Measurements from ENCODE around the gene BRICD5. TPM values are rescaled to one million over a fixed set of nuclear protein-coding genes. Genes with fewer than 3 reads are reported as not detected.

The BRICD5 gene
- total RNA-seq, 1 donor from 2014 or later = 32.0 TPM

DNA sequence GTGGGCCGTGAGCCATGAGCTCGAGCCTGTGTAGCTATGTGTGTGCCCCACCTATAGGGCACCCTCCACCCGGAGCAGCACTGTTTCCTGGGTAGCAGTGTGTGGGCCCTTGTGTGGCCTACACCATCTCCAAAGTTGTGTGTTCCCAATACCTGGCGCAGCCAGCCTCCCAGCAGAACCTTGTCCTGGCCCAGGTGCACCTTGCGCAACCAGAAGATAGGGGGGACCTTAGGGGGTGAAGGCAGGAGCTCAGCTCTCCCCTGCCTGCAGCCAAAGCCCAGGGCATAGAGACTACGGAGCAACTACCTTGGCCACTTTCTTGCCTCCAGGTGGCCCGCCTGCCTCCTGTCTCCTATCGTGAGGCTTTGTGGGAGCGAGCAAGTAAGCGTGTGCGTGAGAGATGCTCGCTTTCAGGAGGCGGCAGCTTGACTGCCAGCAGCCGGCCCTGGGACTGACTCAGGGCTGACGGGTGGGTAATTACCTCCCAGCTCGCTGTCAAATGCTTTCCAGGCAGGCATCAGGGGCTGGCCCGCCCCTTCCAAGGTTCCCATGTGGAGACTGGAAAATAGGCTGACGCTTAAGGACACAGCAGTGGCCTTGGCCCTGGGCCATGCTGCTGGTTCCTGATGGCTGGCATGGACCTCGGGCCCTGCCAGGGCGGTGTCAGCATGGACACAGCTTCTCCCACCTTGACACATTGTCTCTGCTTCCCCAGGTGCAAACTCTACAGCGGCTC lies 36.1 kb downstream of the BRICD5 start:
- Mint-ChIP-seq H3K4me3 (no peak overlapping the region), H3K4me1 (no peaks in the 10 kb centered on the region), H3K27ac (ENCODE audit: unreplicated experiment) (no peak overlapping the region), H3K9me3 (no peaks in the 10 kb centered on the region), H3K36me3 (ENCODE audit: low read depth) (no peaks in the 10 kb centered on the region), H3K27me3 (ENCODE audit: low read depth) (no peaks in the 10 kb centered on the region)
- no peak for DNase-seq (ENCODE audit: low read depth, low spot score)
- TF ChIP-seq, protein P1, sequence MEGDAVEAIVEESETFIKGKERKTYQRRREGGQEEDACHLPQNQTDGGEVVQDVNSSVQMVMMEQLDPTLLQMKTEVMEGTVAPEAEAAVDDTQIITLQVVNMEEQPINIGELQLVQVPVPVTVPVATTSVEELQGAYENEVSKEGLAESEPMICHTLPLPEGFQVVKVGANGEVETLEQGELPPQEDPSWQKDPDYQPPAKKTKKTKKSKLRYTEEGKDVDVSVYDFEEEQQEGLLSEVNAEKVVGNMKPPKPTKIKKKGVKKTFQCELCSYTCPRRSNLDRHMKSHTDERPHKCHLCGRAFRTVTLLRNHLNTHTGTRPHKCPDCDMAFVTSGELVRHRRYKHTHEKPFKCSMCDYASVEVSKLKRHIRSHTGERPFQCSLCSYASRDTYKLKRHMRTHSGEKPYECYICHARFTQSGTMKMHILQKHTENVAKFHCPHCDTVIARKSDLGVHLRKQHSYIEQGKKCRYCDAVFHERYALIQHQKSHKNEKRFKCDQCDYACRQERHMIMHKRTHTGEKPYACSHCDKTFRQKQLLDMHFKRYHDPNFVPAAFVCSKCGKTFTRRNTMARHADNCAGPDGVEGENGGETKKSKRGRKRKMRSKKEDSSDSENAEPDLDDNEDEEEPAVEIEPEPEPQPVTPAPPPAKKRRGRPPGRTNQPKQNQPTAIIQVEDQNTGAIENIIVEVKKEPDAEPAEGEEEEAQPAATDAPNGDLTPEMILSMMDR (conservative IDR thresholded peaks at IDR 0.05) = no peak

DNA sequence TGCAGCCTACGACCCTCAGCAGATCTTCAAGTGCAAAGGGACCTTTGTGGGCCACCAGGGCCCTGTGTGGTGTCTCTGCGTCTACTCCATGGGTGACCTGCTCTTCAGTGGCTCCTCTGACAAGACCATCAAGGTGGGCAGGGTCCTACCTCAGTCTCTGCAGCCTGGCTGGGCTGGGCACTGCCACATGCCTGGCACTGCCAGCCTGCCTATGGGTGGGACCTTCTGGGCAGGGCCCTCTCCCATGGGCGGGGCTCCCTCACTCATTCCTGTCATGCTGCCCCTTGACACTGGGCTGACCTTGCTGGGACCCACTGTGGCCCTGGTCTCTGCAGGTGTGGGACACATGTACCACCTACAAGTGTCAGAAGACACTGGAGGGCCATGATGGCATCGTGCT lies 36.7 kb downstream of the BRICD5 start:
- Mint-ChIP-seq H3K27me3 (ENCODE audit: low read depth) (no peaks in the 10 kb centered on the region), H3K9me3 (no peaks in the 10 kb centered on the region), H3K27ac (ENCODE audit: unreplicated experiment) (no peak overlapping the region), H3K4me3 (no peak overlapping the region), H3K36me3 (ENCODE audit: low read depth) (no peaks in the 10 kb centered on the region), H3K4me1 (no peaks in the 10 kb centered on the region)
- TF ChIP-seq, protein P1 (conservative IDR thresholded peaks at IDR 0.05) = no peak
- no peak for DNase-seq (ENCODE audit: low read depth, low spot score)

DNA sequence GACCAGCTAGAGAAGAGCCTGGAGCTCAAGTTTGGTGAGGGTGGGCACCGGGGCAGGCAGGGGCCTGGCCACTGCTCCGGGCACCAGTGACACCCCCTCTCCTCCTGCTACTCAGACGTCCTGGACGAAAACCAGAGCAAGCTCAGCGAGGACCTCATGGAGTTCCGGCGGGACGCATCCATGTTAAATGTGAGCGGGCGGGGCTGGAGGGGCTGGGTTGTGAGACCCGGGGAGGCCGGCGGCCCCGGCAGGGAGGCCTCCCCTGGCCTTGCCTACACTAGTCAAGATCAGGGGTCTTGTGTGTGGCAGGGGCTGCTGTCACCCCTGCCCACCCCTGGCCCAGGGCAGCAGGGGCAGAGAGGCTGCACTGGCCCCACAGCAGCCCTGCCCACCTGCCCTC lies 37.3 kb downstream of the BRICD5 start:
- H3K36me3 Mint-ChIP-seq (ENCODE audit: low read depth) = no peaks in the 10 kb centered on the region
- no peaks in the 10 kb centered on the region for H3K9me3 Mint-ChIP-seq
- TF ChIP-seq, protein P1 (conservative IDR thresholded peaks at IDR 0.05) = no peak
- no peaks in the 10 kb centered on the region for H3K27me3 Mint-ChIP-seq (ENCODE audit: low read depth)
- no peak for DNase-seq (ENCODE audit: low read depth, low spot score)
- no peak overlapping the region for H3K27ac Mint-ChIP-seq (ENCODE audit: unreplicated experiment)
- no peaks in the 10 kb centered on the region for H3K4me1 Mint-ChIP-seq
- no peak overlapping the region for H3K4me3 Mint-ChIP-seq

DNA sequence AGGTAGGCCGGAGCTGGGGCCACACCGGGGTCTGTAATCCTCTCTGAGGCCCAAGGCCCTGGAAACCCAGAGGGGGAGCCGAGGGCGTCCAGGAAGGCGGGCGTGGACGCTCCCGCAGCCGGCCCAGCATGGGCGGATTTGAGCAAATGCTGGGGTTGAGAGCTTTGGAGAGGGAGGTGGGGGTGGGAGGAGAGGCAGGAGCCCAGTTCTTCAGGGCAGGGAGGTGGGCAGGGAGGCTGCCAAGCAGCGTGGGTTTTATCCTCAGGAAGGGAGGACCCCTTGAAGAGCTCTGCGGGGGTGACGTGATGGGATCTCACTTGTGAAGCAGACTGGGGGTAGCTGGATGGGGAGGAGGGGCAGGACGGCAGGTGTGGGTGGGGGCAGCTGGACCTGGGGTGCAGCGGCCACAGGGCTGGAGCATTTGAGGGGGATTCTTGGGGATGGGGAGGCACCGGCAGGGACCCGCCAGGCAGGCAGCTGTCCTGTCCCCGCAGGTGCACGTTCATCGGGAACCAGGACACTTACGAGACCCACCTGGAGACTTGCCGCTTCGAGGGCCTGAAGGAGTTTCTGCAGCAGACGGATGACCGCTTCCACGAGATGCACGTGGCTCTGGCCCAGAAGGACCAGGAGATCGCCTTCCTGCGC lies 37.9 kb downstream of the BRICD5 start:
- TF ChIP-seq, protein P1 (conservative IDR thresholded peaks at IDR 0.05) = no peak
- DNase-seq (ENCODE audit: low read depth, low spot score) = no peak
- no peaks in the 10 kb centered on the region for H3K27me3 Mint-ChIP-seq (ENCODE audit: low read depth)
- no peaks in the 10 kb centered on the region for H3K9me3 Mint-ChIP-seq
- peaks cover 2% of the 10 kb centered on the region for H3K36me3 Mint-ChIP-seq (ENCODE audit: low read depth)
- H3K27ac Mint-ChIP-seq (ENCODE audit: unreplicated experiment) = no peak overlapping the region
- no peaks in the 10 kb centered on the region for H3K4me1 Mint-ChIP-seq
- H3K4me3 Mint-ChIP-seq = no peak overlapping the region

DNA sequence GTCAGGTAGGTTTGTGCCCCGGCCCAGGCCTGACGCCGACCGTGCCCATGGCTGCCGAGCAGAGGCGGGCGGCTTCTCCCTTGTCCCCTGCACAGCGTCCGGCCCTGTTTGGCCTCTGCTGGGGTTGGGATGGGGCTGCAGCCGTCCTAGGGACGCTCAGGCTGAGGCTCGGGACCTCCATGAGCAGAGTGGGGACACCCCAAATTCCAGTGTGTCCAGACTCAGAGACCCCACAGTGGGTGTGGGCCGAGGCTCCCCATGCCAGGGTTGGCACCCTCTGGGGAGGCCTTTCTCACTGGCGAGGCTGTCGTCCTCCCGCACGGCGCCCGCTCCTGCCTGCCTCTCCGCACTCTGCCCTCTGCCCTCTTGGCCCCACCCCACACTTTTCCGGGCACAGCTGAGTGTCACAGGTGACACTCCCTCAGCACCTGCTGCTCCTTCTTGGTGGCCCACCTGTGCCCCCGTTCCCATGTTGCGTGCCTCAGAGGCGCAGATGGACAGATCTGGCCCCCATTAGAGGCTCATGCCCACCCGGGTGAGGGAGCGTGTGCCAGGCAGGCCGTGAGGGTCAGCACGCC lies 39.0 kb downstream of the BRICD5 start:
- no peaks in the 10 kb centered on the region for H3K4me1 Mint-ChIP-seq
- no peak for DNase-seq (ENCODE audit: low read depth, low spot score)
- peaks cover 2% of the 10 kb centered on the region for H3K36me3 Mint-ChIP-seq (ENCODE audit: low read depth)
- no peak overlapping the region for H3K27ac Mint-ChIP-seq (ENCODE audit: unreplicated experiment)
- no peak overlapping the region for H3K4me3 Mint-ChIP-seq
- TF ChIP-seq, protein P1 (conservative IDR thresholded peaks at IDR 0.05) = no peak
- no peaks in the 10 kb centered on the region for H3K9me3 Mint-ChIP-seq
- H3K27me3 Mint-ChIP-seq (ENCODE audit: low read depth) = no peaks in the 10 kb centered on the region

All from neural crest cell (in vitro differentiated cells).